Liver (tissue), 9 donors: ENCODE measurements around the gene EHD1. TPM values are rescaled to one million over a fixed set of nuclear protein-coding genes. Genes with fewer than 3 reads are reported as not detected.

Experiments used
- DNase-seq: peaks from one replicate; pipeline ENCODE4 v3.0.0-alpha.2; 2017; ENCODE audit warnings: low spot score
- H3K27ac ChIP-seq, 2 donors: one replicate each; pipeline ENCODE4 v1.7.0; 2013; ENCODE audit warnings: inconsistent platforms in 2 of 2, low read length in 2 of 2, control low read depth in 1 of 2, low read depth in 1 of 2, mild to moderate bottlenecking in 1 of 2
- H3K27me3 ChIP-seq, 4 donors: one replicate each; pipeline versions ENCODE4 v1.6.1 to v1.7.0; 2013; ENCODE audit warnings: low read length in 3 of 4, inconsistent platforms in 1 of 4, mild to moderate bottlenecking in 1 of 4, moderate library complexity in 1 of 4; ENCODE audit not compliant: control insufficient read depth in 4 of 4, insufficient read depth in 4 of 4
- H3K36me3 ChIP-seq, 4 donors: one replicate each; pipeline versions ENCODE4 v1.6.1 to v1.7.0; 2013; ENCODE audit warnings: low read length in 3 of 4, mild to moderate bottlenecking in 3 of 4, low read depth in 1 of 4, moderate library complexity in 1 of 4; ENCODE audit not compliant: control insufficient read depth in 4 of 4, insufficient read depth in 3 of 4
- H3K4me1 ChIP-seq, 4 donors: one replicate each; pipeline versions ENCODE4 v1.6.1 to v1.7.0; 2013; ENCODE audit warnings: low read length in 3 of 4, mild to moderate bottlenecking in 3 of 4, moderate library complexity in 1 of 4; ENCODE audit not compliant: control insufficient read depth in 4 of 4, insufficient read depth in 4 of 4
- H3K4me3 ChIP-seq, 3 donors: one replicate each; pipeline versions ENCODE4 v1.6.1 to v1.7.0; 2013; ENCODE audit warnings: low read length in 3 of 3, control low read depth in 1 of 3, low read depth in 1 of 3, mild to moderate bottlenecking in 1 of 3
- H3K9ac ChIP-seq, 2 donors: one replicate each; pipeline ENCODE4 v1.7.0; 2013; ENCODE audit warnings: low read length in 2 of 2, mild to moderate bottlenecking in 2 of 2, moderate library complexity in 2 of 2, control low read depth in 1 of 2, low read depth in 1 of 2
- H3K9me3 ChIP-seq, 4 donors: one replicate each; pipeline versions ENCODE4 v1.6.1 to v1.7.0; 2013; ENCODE audit warnings: low read length in 3 of 4; ENCODE audit not compliant: control insufficient read depth in 4 of 4
- EGR1 ChIP-seq, 2 donors: IDR thresholded peaks; 2 replicates each; pipeline ENCODE4 v1.6.1; 2016 to 2018; ENCODE audit warnings: antibody characterized with exemption in 2 of 2, low read depth in 2 of 2
- FOXA1 ChIP-seq: IDR thresholded peaks from 2 replicates; pipeline ENCODE4 v1.6.1; 2016; ENCODE audit warnings: antibody characterized with exemption
- HNF4G ChIP-seq: IDR thresholded peaks from 2 replicates; pipeline ENCODE4 v1.6.1; 2016; ENCODE audit warnings: antibody characterized with exemption
- REST ChIP-seq: IDR thresholded peaks from 2 replicates; pipeline ENCODE4 v1.6.1; 2016; ENCODE audit warnings: antibody characterized with exemption, mild to moderate bottlenecking
- YY1 ChIP-seq: IDR thresholded peaks from 2 replicates; pipeline ENCODE4 v1.6.1; 2016; ENCODE audit warnings: antibody characterized with exemption, mild to moderate bottlenecking
- ZBTB33 ChIP-seq: IDR thresholded peaks from 2 replicates; pipeline ENCODE4 v1.6.1; 2016; ENCODE audit warnings: antibody characterized with exemption
- WGBS: extraction: QIAGEN DNeasy Blood & Tissue Kit; methylation state at CpG from one replicate; pipeline ENCODE4 v1.1.7; 2013; 5-methylcytosine and 5-hydroxymethylcytosine counted together
- polyA plus RNA-seq, 2 donors: library from polyadenylated mRNA; stranded (reverse) in 1 of 2; unstranded in 1 of 2; fragments of 200-250 nt in 1 of 2; fragments of >200 nt in 1 of 2; fragmentation: Nextera tagmentation in 1 of 2; extraction: Ambion mirVana in 1 of 2; gene quantifications; one replicate each; pipeline versions ENCODE4 v1.2.1 to v1.2.3, GENCODE V29; 2013 to 2015
- total RNA-seq, 2 donors: library from RNA; depleted of rRNA; stranded (reverse); fragments of >200 nt; gene quantifications; one replicate each; pipeline ENCODE4 v1.2.3, GENCODE V29; 2014
- donor health status: healthy.
- donor health status: healthy.
- donor health status: healthy.
- donor health status: healthy.
- donor health status: healthy.

EHD1 gene
- total and polyA plus RNA-seq, 4 donors, result 8.3 to 36.4 (median 19.2) TPM

- Histone ChIP-seq H3K9me3 (no peaks in the 10 kb centered on the region), H3K27me3 (no peaks in the 10 kb centered on the region), H3K4me3 (no peak overlapping the region), H3K27ac (no peak overlapping the region), H3K36me3 (peaks cover 13 to 57% (median 29%) of the 10 kb centered on the region in 4 donors), H3K9ac (no peak overlapping the region), H3K4me1 (peaks cover 11 to 26% (median 20%) of the 10 kb centered on the region in 4 donors)
- no peak for DNase-seq
- TF ChIP-seq ZBTB33, result no peak
- TF ChIP-seq YY1, result no peak
- 93% methylated on average over 14 of the region's 14 CpGs for WGBS
Observed at GRCh38 chr11:64896448-64897022, 18.1 kb upstream of the EHD1 start.

GRCh38 chr11:64894812-64895452 is 16.5 kb upstream of the EHD1 start:
- no peak for TF ChIP-seq REST
- TF ChIP-seq HNF4G, result no peak
- no peak for TF ChIP-seq FOXA1
- TF ChIP-seq EGR1 (IDR thresholded peaks at IDR 0.05; ENCODE audit: low read depth in 2 of 2), result no peak
- TF ChIP-seq ZBTB33, result no peak
- H3K9me3 ChIP-seq, result no peaks in the 10 kb centered on the region
- H3K4me3 ChIP-seq, result no peak overlapping the region
- H3K4me1 ChIP-seq, result peaks cover 15 to 40% (median 32%) of the 10 kb centered on the region in 4 donors
- H3K9ac ChIP-seq, result no peak overlapping the region
- 86% methylated on average over 39 of the region's 39 CpGs for WGBS
- H3K27ac ChIP-seq, result peak overlapping the region in 1 of 2 donors; percentile 86
- DNase-seq, result no peak
- peaks cover 9 to 41% (median 19%) of the 10 kb centered on the region in 4 donors for H3K36me3 ChIP-seq
- H3K27me3 ChIP-seq, result no peaks in the 10 kb centered on the region
